ENCODE results near the gene UGT1A4. TPM values are rescaled to one million over a fixed set of nuclear protein-coding genes. Genes with fewer than 3 reads are reported as not detected.

UGT1A4 gene
- total RNA-seq, 2 donors from 2014 or later: 0.93 to 1.8 TPM

DNA sequence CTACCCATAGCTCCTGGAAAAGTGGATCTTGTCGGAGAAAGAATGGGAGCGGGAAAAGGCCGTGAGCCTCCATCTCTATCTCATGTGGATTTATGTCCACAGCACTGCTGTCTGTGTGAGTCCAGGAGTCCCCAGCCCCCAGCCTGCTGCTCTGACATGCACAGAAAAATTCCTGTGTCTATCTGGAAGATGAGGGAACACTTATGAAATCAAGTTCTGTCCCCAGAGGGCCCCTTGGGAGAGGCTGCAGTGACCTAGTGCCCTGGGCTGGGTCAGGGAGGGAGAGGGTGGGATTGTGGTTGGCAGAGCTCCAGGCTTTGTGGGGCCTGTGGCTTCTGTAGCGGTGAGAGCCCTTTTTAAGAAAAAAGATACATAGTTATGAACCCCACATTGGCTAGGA, 98.2 kb downstream of the UGT1A4 start:
- intact Hi-C loops (cut with DNase I): no loop called here
- Histone ChIP-seq H3K4me1 (no peaks in the 10 kb centered on the region), H3K27ac (no peak overlapping the region), H3K9me3 (no peaks in the 10 kb centered on the region), H3K27me3 (no peaks in the 10 kb centered on the region), H3K36me3 (no peaks in the 10 kb centered on the region), H3K9ac (ENCODE audit: low read depth in 2 of 2, low read length in 2 of 2) (no peak overlapping the region), H3K4me3 (no peak overlapping the region)
- TF ChIP-seq, protein P1, sequence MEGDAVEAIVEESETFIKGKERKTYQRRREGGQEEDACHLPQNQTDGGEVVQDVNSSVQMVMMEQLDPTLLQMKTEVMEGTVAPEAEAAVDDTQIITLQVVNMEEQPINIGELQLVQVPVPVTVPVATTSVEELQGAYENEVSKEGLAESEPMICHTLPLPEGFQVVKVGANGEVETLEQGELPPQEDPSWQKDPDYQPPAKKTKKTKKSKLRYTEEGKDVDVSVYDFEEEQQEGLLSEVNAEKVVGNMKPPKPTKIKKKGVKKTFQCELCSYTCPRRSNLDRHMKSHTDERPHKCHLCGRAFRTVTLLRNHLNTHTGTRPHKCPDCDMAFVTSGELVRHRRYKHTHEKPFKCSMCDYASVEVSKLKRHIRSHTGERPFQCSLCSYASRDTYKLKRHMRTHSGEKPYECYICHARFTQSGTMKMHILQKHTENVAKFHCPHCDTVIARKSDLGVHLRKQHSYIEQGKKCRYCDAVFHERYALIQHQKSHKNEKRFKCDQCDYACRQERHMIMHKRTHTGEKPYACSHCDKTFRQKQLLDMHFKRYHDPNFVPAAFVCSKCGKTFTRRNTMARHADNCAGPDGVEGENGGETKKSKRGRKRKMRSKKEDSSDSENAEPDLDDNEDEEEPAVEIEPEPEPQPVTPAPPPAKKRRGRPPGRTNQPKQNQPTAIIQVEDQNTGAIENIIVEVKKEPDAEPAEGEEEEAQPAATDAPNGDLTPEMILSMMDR (IDR thresholded peaks at IDR 0.05): no peak
- DNase-seq: no peak

DNA sequence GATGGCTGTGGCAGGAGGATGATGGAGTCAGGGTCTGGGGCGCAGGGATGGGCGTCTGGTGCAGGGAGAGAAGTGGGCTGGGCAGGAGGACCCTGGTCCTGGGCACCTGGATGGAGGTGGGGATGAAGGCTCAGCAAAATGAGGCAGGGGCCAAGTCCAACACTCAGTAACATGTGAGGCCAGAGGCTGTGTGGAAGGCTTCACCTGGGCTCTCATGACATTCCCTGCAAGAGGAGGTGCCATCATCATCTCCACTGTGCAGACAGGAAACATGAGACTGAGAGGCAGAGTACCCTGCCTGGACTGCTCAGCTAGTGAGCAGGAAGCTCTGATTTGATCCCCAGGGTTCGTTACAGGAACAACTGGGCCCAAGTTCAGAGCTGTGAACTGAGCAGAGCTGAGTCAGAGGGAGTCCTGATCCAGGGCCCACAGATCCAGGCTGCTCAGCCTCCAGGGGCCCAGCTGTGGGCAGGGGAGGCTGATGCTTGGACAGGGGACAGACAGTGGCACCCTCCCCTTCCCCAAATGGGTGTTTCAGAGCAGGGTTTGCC, 98.9 kb downstream of the UGT1A4 start:
- intact Hi-C loops (cut with DNase I): no loop called here
- Histone ChIP-seq H3K27ac (no peak overlapping the region), H3K4me1 (no peaks in the 10 kb centered on the region), H3K4me3 (no peak overlapping the region), H3K9ac (ENCODE audit: low read depth in 2 of 2, low read length in 2 of 2) (no peak overlapping the region), H3K36me3 (no peaks in the 10 kb centered on the region), H3K9me3 (no peaks in the 10 kb centered on the region), H3K27me3 (no peaks in the 10 kb centered on the region)
- no peak for DNase-seq
- TF ChIP-seq, protein P1 (IDR thresholded peaks at IDR 0.05): no peak

GRCh38 chr2:233817995-233818638, 99.6 kb downstream of the UGT1A4 start:
- no peaks in the 10 kb centered on the region for H3K27me3 ChIP-seq
- intact Hi-C loops (cut with DNase I): no loop called here
- no peak overlapping the region for H3K4me3 ChIP-seq
- TF ChIP-seq, protein P1 (IDR thresholded peaks at IDR 0.05): no peak
- no peaks in the 10 kb centered on the region for H3K9me3 ChIP-seq
- H3K4me1 ChIP-seq: no peaks in the 10 kb centered on the region
- no peaks in the 10 kb centered on the region for H3K36me3 ChIP-seq
- no peak overlapping the region for H3K9ac ChIP-seq (ENCODE audit: low read depth in 2 of 2, low read length in 2 of 2)
- H3K27ac ChIP-seq: no peak overlapping the region
- no peak for DNase-seq

GRCh38 chr2:233818639-233819621, 100.4 kb downstream of the UGT1A4 start:
- TF ChIP-seq, protein P1 (IDR thresholded peaks at IDR 0.05): no peak
- Histone ChIP-seq H3K36me3 (no peaks in the 10 kb centered on the region), H3K27me3 (no peaks in the 10 kb centered on the region), H3K27ac (no peak overlapping the region), H3K9me3 (no peaks in the 10 kb centered on the region), H3K4me1 (no peaks in the 10 kb centered on the region), H3K4me3 (no peak overlapping the region), H3K9ac (ENCODE audit: low read depth in 2 of 2, low read length in 2 of 2) (no peak overlapping the region)
- DNase-seq: no peak
- intact Hi-C loops (cut with DNase I): no loop called here

GRCh38 chr2:233819884-233820773, 101.6 kb downstream of the UGT1A4 start:
- Histone ChIP-seq H3K4me3 (no peak overlapping the region), H3K9ac (ENCODE audit: low read depth in 2 of 2, low read length in 2 of 2) (no peak overlapping the region), H3K36me3 (no peaks in the 10 kb centered on the region), H3K9me3 (no peaks in the 10 kb centered on the region), H3K4me1 (no peaks in the 10 kb centered on the region), H3K27ac (no peak overlapping the region), H3K27me3 (no peaks in the 10 kb centered on the region)
- TF ChIP-seq, protein P1 (IDR thresholded peaks at IDR 0.05): no peak
- intact Hi-C loops (cut with DNase I): no loop called here
- DNase-seq: no peak

Measured in colonic mucosa (tissue), 4 donors.